Suppressor macrophage treated with lipopolysaccharide for 4 hours (primary cell): ENCODE data around the gene CDRT4.
"Not testable (repeated sequence)": the region's sequence is repeated elsewhere in the genome, so short reads cannot be mapped to it uniquely, and the experiment has no call there.

Experiments
- DNase-seq: peaks from one replicate; pipeline ENCODE4 v3.0.0-alpha.2; 2020

Gene CDRT4

GRCh38 chr17:15454346-15454745 lies 13.1 kb downstream of the CDRT4 start:
- DNase-seq = no peak

GRCh38 chr17:15453782-15454181 lies 13.6 kb downstream of the CDRT4 start:
- DNase-seq = no peak

- DNase-seq = no peak
Measured at GRCh38 chr17:15453246-15453645, 14.2 kb downstream of the CDRT4 start.

- DNase-seq = no peak
Measured at GRCh38 chr17:15452746-15453145, 14.7 kb downstream of the CDRT4 start.

- DNase-seq = no peak
Measured at GRCh38 chr17:15451680-15452079, 15.7 kb downstream of the CDRT4 start.

- no peak for DNase-seq
Measured at GRCh38 chr17:15448580-15448956, 18.9 kb downstream of the CDRT4 start.

GRCh38 chr17:15447928-15448579 lies 19.4 kb downstream of the CDRT4 start:
- DNase-seq = no peak

GRCh38 chr17:15446036-15446435 lies 21.4 kb downstream of the CDRT4 start:
- DNase-seq = no peak

GRCh38 chr17:15444805-15445204 lies 22.6 kb downstream of the CDRT4 start:
- DNase-seq = no peak

GRCh38 chr17:15442311-15443180 lies 24.9 kb downstream of the CDRT4 start:
- no peak for DNase-seq

- DNase-seq = no peak
Measured at GRCh38 chr17:15441315-15441714, 26.1 kb downstream of the CDRT4 start.

GRCh38 chr17:15440347-15440746 lies 27.1 kb downstream of the CDRT4 start:
- peak; percentile 55 for DNase-seq

GRCh38 chr17:15439205-15439985 lies 28.0 kb downstream of the CDRT4 start:
- DNase-seq = not testable (repeated sequence)

GRCh38 chr17:15438491-15439105 lies 28.8 kb downstream of the CDRT4 start:
- DNase-seq = no peak

GRCh38 chr17:15437303-15437635 lies 30.2 kb downstream of the CDRT4 start:
- no peak for DNase-seq

GRCh38 chr17:15436473-15437302 lies 30.7 kb downstream of the CDRT4 start:
- peak; percentile 48 for DNase-seq

GRCh38 chr17:15434956-15435355 lies 32.5 kb downstream of the CDRT4 start:
- no peak for DNase-seq

- no peak for DNase-seq
Measured at GRCh38 chr17:15432807-15433611, 34.4 kb downstream of the CDRT4 start.

- DNase-seq = no peak
Measured at GRCh38 chr17:15431766-15432165, 35.7 kb downstream of the CDRT4 start.

- DNase-seq = no peak
Measured at GRCh38 chr17:15431196-15431595, 36.2 kb downstream of the CDRT4 start.

GRCh38 chr17:15424521-15424920 lies 42.9 kb downstream of the CDRT4 start:
- no peak for DNase-seq
